ENCODE results near the gene PTX4. TPM values are rescaled to one million over a fixed set of nuclear protein-coding genes. Genes with fewer than 3 reads are reported as not detected.

PTX4 gene
- total RNA-seq, 1 experiment from 2014 or later = 0.22 TPM

DNA sequence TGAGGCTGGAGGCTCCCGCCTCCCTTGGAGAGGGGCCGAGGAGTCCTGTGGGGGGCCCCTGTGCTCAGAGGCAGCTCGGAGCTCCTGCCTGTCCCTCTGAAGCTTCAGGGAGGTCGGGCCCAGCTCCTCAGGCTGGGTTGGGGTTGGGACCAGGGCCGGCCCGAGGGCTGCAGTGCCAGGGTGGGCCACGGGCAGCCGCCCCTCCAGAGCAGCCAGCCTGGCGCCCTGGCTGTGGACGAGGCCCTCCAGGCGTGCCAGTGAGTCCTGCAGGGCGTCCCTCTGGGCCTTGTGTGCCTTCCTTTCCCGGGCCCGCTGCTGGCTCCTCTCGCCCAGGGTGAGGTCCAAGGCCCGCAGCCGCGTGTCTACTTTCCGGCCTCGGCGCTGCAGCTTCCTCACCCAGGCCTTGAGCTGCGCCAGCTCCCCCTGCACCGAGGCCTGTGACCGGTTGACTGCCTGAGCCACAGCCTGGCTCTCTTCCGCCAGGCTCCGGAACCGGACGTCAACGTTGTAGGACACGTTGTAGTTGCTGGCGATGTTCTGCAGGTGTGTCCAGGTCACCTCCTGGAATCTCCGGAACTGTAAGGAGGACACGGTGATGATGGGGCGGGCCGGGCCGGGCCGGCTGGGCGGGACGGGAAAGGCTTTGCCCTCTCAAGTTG is 1.2 kb downstream of the PTX4 start:
- Histone ChIP-seq H3K79me2 (ENCODE audit: low read length) (no peaks in the 10 kb centered on the region), H3K9ac (ENCODE audit: low read length) (no peak overlapping the region), H3K4me2 (ENCODE audit: low read length) (no peak overlapping the region), H2AFZ (ENCODE audit: low read length) (no peak overlapping the region), H3K4me3 (ENCODE audit: low read length) (no peak overlapping the region), H3K9me2 (replicated peaks; ENCODE audit: low read length) (no peaks in the 10 kb centered on the region), H3F3A (ENCODE audit: low read length, unreplicated experiment) (no peaks in the 10 kb centered on the region), H3K27me3 (ENCODE audit: low read length) (no peaks in the 10 kb centered on the region), H3K27ac (ENCODE audit: low read length) (no peak overlapping the region), H3K36me3 (ENCODE audit: low read depth, low read length) (no peaks in the 10 kb centered on the region), H3K9me3 (ENCODE audit: low read length) (no peaks in the 10 kb centered on the region), H4K20me1 (ENCODE audit: low read length) (no peaks in the 10 kb centered on the region), H3K4me1 (ENCODE audit: insufficient read depth, low read length) (peaks cover 5% of the 10 kb centered on the region)
- TF ChIP-seq EZH2 (IDR thresholded peaks at IDR 0.05; ENCODE audit: low read length, unreplicated experiment) = no peak
- TF ChIP-seq EZH2phosphoT487 (IDR thresholded peaks at IDR 0.05; ENCODE audit: borderline replicate concordance, low read length) = no peak
- TF ChIP-seq, protein P1, sequence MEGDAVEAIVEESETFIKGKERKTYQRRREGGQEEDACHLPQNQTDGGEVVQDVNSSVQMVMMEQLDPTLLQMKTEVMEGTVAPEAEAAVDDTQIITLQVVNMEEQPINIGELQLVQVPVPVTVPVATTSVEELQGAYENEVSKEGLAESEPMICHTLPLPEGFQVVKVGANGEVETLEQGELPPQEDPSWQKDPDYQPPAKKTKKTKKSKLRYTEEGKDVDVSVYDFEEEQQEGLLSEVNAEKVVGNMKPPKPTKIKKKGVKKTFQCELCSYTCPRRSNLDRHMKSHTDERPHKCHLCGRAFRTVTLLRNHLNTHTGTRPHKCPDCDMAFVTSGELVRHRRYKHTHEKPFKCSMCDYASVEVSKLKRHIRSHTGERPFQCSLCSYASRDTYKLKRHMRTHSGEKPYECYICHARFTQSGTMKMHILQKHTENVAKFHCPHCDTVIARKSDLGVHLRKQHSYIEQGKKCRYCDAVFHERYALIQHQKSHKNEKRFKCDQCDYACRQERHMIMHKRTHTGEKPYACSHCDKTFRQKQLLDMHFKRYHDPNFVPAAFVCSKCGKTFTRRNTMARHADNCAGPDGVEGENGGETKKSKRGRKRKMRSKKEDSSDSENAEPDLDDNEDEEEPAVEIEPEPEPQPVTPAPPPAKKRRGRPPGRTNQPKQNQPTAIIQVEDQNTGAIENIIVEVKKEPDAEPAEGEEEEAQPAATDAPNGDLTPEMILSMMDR (conservative IDR thresholded peaks at IDR 0.05; ENCODE audit: low read depth, low read length) = no peak
- DNase-seq (no peak), ATAC-seq (no peak)
- ChIA-PET CTCF (no interaction called here), POLR2A (ENCODE audit: unreplicated experiment) (no interaction called here)
- BruUV-seq (replicated peaks) = no TSS peak
- intact Hi-C loops (cut with micrococcal nuclease) = no loop called here

DNA sequence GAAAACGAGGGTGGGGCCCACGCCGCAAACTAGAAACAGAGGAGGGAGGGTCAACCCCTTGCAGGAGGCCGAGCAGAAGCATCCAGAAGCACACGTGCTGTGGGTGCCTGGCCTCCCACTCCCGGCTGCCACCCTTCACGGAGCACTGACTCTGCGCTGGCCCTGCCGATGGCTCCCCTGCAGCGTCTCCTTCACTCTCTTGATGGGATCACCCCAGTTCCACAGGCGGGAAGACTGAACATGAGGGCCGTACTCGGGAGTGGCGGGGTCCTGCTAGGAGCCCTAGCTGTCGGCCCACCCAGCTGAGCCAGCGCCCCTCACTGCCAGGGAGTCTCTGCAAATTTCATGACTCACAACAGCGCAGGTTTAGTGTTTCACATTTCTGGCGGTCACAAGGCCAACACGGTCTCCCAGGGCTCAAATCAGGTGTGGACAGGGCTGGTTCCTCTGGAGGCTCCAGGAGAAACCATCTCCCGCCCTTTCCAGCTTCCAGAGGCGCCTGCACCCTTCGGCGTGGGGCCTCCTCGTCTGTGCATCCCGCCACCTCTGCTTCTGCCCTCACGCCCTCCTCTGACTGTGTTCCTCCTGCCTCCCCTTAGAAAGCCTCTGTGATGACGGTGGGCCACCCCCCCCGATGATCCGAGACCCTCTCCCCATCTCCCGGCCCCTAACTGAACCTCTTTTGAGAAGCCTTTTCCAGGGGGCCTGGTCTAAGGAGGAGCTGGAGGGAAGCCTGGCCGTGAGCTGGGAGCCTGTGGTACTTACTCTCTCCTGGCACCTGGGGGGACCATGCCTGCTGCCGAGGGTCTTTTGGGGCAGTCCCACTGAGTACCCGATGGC is 2.0 kb downstream of the PTX4 start:
- no peak overlapping the region for H2AFZ ChIP-seq (ENCODE audit: low read length)
- no peaks in the 10 kb centered on the region for H3F3A ChIP-seq (ENCODE audit: low read length, unreplicated experiment)
- ATAC-seq = no peak
- no peaks in the 10 kb centered on the region for H4K20me1 ChIP-seq (ENCODE audit: low read length)
- BruUV-seq (replicated peaks) = no TSS peak
- H3K36me3 ChIP-seq (ENCODE audit: low read depth, low read length) = no peaks in the 10 kb centered on the region
- H3K9ac ChIP-seq (ENCODE audit: low read length) = no peak overlapping the region
- no peak for TF ChIP-seq EZH2 (IDR thresholded peaks at IDR 0.05; ENCODE audit: low read length, unreplicated experiment)
- no peak for TF ChIP-seq EZH2phosphoT487 (IDR thresholded peaks at IDR 0.05; ENCODE audit: borderline replicate concordance, low read length)
- TF ChIP-seq, protein P1 (conservative IDR thresholded peaks at IDR 0.05; ENCODE audit: low read depth, low read length) = no peak
- H3K4me3 ChIP-seq (ENCODE audit: low read length) = no peak overlapping the region
- POLR2A ChIA-PET (ENCODE audit: unreplicated experiment) = no interaction called here
- no peak overlapping the region for H3K27ac ChIP-seq (ENCODE audit: low read length)
- H3K9me3 ChIP-seq (ENCODE audit: low read length) = no peaks in the 10 kb centered on the region
- CTCF ChIA-PET = no interaction called here
- H3K27me3 ChIP-seq (ENCODE audit: low read length) = no peaks in the 10 kb centered on the region
- no peaks in the 10 kb centered on the region for H3K9me2 ChIP-seq (replicated peaks; ENCODE audit: low read length)
- intact Hi-C loops (cut with micrococcal nuclease) = no loop called here
- H3K4me1 ChIP-seq (ENCODE audit: insufficient read depth, low read length) = peaks cover 10% of the 10 kb centered on the region
- DNase-seq = no peak
- no peak overlapping the region for H3K4me2 ChIP-seq (ENCODE audit: low read length)
- H3K79me2 ChIP-seq (ENCODE audit: low read length) = no peaks in the 10 kb centered on the region

All from PC-3 (cell line).